Bronchial epithelial cell (primary cell): ENCODE data around the gene LRRC75B. TPM values are rescaled to one million over a fixed set of nuclear protein-coding genes. Genes with fewer than 3 reads are reported as not detected.

Experiments
- DNase-seq: peaks from one replicate; pipeline ENCODE4 v3.0.0-alpha.2; 2010; ENCODE audit warnings: low read depth
- FAIRE-seq: peaks from 2 replicates; lab custom pipeline; 2011; peaks lifted over from hg19 to GRCh38; lab: Jason Lieb, UNC
- H3K27me3 ChIP-seq: 2 replicates; pipeline ENCODE4 v1.5.1; 2011; ENCODE audit warnings: low read length; ENCODE audit not compliant: control insufficient read depth, insufficient read depth
- H3K36me3 ChIP-seq: 2 replicates; pipeline ENCODE4 v1.5.1; 2011; ENCODE audit warnings: low read length; ENCODE audit not compliant: control insufficient read depth, insufficient read depth
- H3K4me3 ChIP-seq: 2 replicates; pipeline ENCODE4 v1.5.1; 2011; ENCODE audit warnings: mild to moderate bottlenecking, low read depth, low read length, control low read depth
- CTCF ChIP-seq: IDR thresholded peaks from 2 replicates; pipeline ENCODE4 v1.5.1; 2011; ENCODE audit warnings: mild to moderate bottlenecking, moderate library complexity, low read length, control low read depth, inconsistent platforms; ENCODE audit not compliant: insufficient read depth, severe bottlenecking
- total RNA-seq: library from RNA; depleted of rRNA; stranded (reverse); fragments of >200 nt; gene quantifications from 2 replicates; pipeline ENCODE4 v1.2.1, GENCODE V29; 2014

Gene LRRC75B
- total RNA-seq, 1 donor from 2014 or later = 4.2 TPM

- DNase-seq = no peak
- Histone ChIP-seq H3K36me3 (peaks cover 23% of the 10 kb centered on the region), H3K27me3 (no peaks in the 10 kb centered on the region), H3K4me3 (no peak overlapping the region)
- TF ChIP-seq CTCF = no peak
- no peak for FAIRE-seq
These were observed 21.6 kb downstream of the LRRC75B start for GRCh38 chr22:24571266-24571665.

GRCh38 chr22:24567668-24568067 lies 25.2 kb downstream of the LRRC75B start:
- DNase-seq (no peak), FAIRE-seq (no peak)
- peaks cover 24% of the 10 kb centered on the region for H3K36me3 ChIP-seq
- H3K27me3 ChIP-seq = no peaks in the 10 kb centered on the region
- no peak overlapping the region for H3K4me3 ChIP-seq
- no peak for TF ChIP-seq CTCF

GRCh38 chr22:24566899-24567511 lies 25.9 kb downstream of the LRRC75B start:
- H3K36me3 ChIP-seq = peaks cover 20% of the 10 kb centered on the region
- no peak for FAIRE-seq
- H3K4me3 ChIP-seq = no peak overlapping the region
- H3K27me3 ChIP-seq = no peaks in the 10 kb centered on the region
- DNase-seq = no peak
- TF ChIP-seq CTCF = no peak

- peaks cover 14% of the 10 kb centered on the region for H3K36me3 ChIP-seq
- FAIRE-seq (no peak), DNase-seq (no peak)
- no peaks in the 10 kb centered on the region for H3K27me3 ChIP-seq
- no peak overlapping the region for H3K4me3 ChIP-seq
- TF ChIP-seq CTCF = no peak
These were observed 27.8 kb downstream of the LRRC75B start for GRCh38 chr22:24565077-24565476.

- no peak for FAIRE-seq
- DNase-seq = no peak
- no peak for TF ChIP-seq CTCF
- H3K4me3 ChIP-seq = no peak overlapping the region
- H3K36me3 ChIP-seq = peaks cover 15% of the 10 kb centered on the region
- H3K27me3 ChIP-seq = no peaks in the 10 kb centered on the region
These were observed 28.4 kb downstream of the LRRC75B start for GRCh38 chr22:24564376-24565058.

- DNase-seq = no peak
- Histone ChIP-seq H3K4me3 (no peak overlapping the region), H3K27me3 (no peaks in the 10 kb centered on the region), H3K36me3 (peaks cover 18% of the 10 kb centered on the region)
- no peak for FAIRE-seq
- TF ChIP-seq CTCF = no peak
These were observed 29.6 kb downstream of the LRRC75B start for GRCh38 chr22:24563246-24563645.
